Astrocyte of the cerebellum (primary cell): ENCODE data around the gene CSF1R.

ENCODE experiments used
- DNase-seq: peaks from one replicate; pipeline ENCODE4 v3.0.0-alpha.2; 2011; ENCODE audit warnings: low read depth
- H3K4me3 ChIP-seq: 2 replicates; pipeline ENCODE4 v1.5.1; 2011; ENCODE audit warnings: mild to moderate bottlenecking, low read depth, low read length, moderate library complexity
- CTCF ChIP-seq: IDR thresholded peaks from 2 replicates; pipeline ENCODE4 v1.5.1; 2012; ENCODE audit warnings: low read length, low read depth, moderate library complexity, mild to moderate bottlenecking; ENCODE audit errors: missing control alignments
- in situ Hi-C: cut with HindIII; loops from 2 replicates; pipeline ENCODE4 v1.10.0; 2017; ENCODE audit warnings: low sequenced_read_pairs

CSF1R gene

DNA sequence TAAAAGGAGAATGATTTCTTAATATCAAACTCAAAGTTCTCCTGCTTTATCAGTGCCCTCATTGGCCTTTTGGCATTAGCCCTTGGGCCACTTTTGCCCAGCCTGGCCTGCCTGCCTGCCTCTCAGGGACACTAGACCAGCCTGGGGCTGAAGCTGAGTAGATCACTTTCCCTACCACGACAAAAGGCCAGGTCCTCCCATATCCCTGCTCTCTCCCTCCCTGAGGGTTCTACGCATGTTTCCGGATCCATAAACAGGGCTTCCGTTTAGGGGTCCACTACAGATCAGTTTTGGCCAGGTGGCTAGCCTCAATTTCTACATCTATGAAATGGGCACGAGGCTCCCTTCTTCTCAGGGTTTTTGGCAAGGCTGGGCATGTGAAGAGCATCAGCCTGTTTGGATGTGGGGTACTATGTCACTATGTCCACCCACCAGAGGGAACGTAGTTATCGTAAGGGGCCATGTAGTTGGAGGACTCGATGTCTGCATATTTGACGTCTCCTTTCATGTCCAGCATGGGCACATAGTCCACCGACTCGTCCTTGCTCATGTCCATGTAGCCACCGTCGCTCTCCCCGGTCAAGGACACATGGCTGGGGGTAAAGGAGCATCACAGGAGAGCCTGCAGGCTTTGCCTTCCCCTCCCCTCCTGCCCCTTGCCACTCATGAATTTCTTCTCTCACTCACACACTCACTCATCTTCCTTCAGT, 35.2 kb upstream of the CSF1R start:
- TF ChIP-seq CTCF: no peak
- in situ Hi-C loops: no loop called here
- H3K4me3 ChIP-seq: no peak overlapping the region
- DNase-seq: no peak

DNA sequence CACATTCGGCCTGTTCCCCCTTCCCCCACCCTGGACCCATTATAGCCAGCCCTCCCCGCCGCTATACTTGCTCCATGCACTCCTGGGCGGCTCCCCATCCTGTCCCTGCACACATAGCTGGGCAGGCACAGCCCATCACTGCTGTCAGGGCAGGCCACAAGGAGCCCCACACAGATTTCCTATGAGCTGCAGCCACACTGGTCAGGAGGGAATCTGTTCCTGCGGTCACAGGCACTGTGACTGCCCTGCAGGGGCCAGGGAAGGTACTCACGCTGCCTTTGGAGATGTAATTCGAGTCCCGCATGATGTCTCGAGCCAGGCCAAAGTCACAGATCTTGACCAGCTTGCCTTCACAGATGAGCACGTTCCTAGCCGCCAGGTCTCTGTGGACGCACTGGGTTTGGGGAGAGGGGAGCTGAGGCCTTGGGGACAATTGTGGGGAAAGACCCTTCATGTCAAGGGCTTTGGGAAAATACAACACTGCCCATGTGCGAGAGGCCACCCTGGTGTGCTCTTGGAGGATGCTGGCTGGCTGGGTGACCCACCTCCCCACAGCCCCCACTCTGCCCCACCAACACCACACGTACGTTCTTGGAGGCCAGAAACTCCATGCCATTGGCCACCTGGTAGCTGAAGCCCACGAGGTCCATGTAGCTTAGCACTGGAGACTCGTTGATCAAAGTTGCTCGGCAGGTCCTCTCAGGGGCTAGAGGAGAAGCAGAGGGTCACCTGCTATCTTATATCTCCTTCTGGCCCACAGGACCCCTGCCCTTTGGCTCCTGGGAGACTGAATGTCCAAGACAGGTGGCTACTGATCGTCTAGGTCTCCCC, 34.5 kb upstream of the CSF1R start:
- in situ Hi-C loops: no loop called here

DNA sequence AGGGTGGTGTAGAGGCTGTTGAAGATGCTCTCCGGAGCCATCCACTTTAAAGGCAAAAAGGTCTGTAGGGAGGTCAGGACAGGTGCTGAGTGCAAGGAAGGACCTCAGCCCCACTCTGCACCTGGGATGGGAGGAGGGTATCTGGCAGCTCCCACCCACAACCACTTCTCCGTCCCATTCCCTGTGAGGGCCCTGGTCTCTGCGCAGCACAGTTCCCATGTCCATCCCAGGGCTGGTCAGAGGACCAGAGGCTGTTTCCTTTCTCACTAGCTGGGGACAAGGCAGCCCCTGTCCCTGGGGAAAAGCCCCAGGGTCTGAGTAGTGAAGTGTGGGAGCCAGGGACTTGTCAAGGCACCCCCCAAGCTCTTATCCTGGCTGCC, 33.7 kb upstream of the CSF1R start:
- in situ Hi-C loops: no loop called here
- no peak for DNase-seq

More for the DNA sequence above, 34.5 kb upstream of the CSF1R start:
- H3K4me3 ChIP-seq: no peak overlapping the region
- no peak for TF ChIP-seq CTCF
- no peak for DNase-seq

GRCh38 chr5:150119421-150120061, 33.2 kb upstream of the CSF1R start:
- no peak for TF ChIP-seq CTCF
- no peak overlapping the region for H3K4me3 ChIP-seq
- no peak for DNase-seq
- in situ Hi-C loops: no loop called here

More for the DNA sequence above, 33.7 kb upstream of the CSF1R start:
- no peak overlapping the region for H3K4me3 ChIP-seq
- no peak for TF ChIP-seq CTCF

DNA sequence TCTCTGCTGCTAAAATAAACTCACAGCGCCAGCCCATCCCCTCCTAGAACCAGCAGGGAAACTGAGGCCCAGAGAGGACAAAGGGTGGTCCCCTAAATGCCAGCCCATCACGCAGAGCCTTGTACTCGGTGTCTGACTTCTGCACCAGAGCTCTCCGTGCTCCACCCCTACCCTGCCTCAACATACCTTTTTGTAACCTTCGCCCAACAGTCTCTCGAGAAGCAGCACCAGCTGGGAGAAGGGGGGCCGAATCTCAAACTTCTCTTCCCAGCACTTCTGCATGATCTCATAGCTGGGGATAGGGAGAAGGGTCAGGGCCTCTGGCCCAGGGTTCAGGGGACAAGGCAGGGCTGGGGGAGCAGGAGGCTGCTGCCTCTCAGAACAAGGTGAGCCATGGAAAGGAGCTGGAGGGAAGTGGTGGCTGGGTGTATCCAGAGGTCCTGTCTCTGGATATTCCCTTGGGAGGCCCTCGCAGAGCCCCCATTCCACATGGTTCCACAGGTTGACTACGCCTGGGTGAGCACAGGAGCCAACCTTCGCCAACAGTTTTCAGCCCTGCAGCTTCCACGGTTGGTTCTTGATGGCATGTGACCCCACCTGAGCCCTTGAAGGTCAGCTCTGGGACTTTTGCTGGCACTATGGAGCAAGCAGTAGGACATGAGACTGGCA, 32.3 kb upstream of the CSF1R start:
- no peak overlapping the region for H3K4me3 ChIP-seq
- no peak for DNase-seq
- in situ Hi-C loops: no loop called here
- no peak for TF ChIP-seq CTCF

DNA sequence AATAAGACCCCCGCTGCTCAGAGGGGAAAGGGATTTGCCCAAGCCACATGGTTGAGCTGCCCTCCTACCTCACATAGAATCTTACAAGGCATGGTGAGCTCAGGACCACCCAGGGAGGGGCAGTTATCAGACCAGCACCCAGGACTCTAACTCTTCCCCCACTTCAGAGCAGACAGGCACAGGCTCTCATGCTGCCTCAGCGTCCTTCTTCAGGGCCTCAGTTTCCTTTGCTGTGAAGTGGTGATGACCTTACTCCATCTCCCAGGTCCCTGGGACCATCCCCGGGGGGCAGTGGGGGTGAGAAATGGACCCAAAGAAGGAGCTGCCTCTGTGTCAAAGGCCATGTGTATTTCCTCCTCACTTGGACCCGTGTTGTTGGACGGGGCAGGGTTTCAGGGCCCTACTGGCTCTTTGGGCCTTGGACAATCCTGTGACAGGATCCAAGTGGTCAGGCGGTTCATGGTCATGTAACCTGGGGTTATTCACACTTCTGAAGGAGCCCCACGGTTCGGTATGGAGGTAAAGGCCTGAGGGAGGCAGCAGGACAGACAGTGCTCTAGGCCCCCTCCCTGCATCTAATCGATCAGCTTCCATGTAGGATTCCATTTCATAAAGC, 31.7 kb upstream of the CSF1R start:
- no peak for DNase-seq
- in situ Hi-C loops: no loop called here
- H3K4me3 ChIP-seq: no peak overlapping the region
- no peak for TF ChIP-seq CTCF
